ENCODE measurements around the gene ELAVL2. TPM values are rescaled to one million over a fixed set of nuclear protein-coding genes. Genes with fewer than 3 reads are reported as not detected.

Gene ELAVL2
- total RNA-seq, 2 experiments from 2014 or later = not detected

DNA sequence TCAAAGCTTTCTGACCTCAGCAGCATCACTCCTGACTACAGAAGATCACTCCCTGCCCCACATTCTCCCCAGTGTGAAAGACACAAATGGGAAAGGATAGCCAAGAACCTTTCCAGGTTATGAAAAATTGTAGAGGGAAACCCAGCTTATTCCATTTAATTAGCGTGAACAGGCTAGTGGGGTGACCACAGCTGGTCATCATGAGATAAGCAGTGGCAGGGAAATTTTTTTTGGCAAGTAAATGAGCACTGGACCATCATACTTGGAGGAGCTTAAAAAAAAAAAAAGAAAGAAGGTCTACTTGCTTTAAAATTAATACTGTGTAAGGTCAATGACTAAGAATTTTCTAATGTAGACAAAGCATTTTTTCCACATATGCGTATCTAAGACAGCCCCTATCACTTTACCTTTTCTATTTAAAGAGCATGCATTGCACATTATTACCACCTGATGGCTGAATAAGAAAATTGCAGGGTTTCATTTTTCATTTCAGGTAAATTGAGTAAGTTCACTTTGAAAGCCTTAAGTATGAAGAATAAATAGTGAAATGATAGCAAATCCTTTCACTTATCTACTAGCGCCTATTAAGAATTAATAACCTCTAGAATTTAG is 123.6 kb downstream of the ELAVL2 start:
- ATAC-seq (ENCODE audit: poor library complexity) (no peak), DNase-seq (no peak)
- Histone ChIP-seq H3K27me3 (ENCODE audit: control insufficient read depth in 1 of 2, insufficient read depth in 2 of 2, low read length in 2 of 2) (no peaks in the 10 kb centered on the region), H3K4me1 (ENCODE audit: insufficient read depth, low read length) (no peaks in the 10 kb centered on the region), H3K27ac (ENCODE audit: low read depth in 1 of 2, low read length in 2 of 2) (no peak overlapping the region), H3K36me3 (ENCODE audit: insufficient read depth, low read length) (no peaks in the 10 kb centered on the region), H3K4me3 (ENCODE audit: low read length) (no peak overlapping the region), H3K9me3 (ENCODE audit: control insufficient read depth in 1 of 2, insufficient read depth in 1 of 2, low read length in 2 of 2) (no peaks in the 10 kb centered on the region)
- peaks cover 8% of the 10 kb centered on the region for H3K9me3 Mint-ChIP-seq
- no peaks in the 10 kb centered on the region for H3K4me1 Mint-ChIP-seq (ENCODE audit: low read depth)
- TF ChIP-seq, protein P1, sequence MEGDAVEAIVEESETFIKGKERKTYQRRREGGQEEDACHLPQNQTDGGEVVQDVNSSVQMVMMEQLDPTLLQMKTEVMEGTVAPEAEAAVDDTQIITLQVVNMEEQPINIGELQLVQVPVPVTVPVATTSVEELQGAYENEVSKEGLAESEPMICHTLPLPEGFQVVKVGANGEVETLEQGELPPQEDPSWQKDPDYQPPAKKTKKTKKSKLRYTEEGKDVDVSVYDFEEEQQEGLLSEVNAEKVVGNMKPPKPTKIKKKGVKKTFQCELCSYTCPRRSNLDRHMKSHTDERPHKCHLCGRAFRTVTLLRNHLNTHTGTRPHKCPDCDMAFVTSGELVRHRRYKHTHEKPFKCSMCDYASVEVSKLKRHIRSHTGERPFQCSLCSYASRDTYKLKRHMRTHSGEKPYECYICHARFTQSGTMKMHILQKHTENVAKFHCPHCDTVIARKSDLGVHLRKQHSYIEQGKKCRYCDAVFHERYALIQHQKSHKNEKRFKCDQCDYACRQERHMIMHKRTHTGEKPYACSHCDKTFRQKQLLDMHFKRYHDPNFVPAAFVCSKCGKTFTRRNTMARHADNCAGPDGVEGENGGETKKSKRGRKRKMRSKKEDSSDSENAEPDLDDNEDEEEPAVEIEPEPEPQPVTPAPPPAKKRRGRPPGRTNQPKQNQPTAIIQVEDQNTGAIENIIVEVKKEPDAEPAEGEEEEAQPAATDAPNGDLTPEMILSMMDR (IDR thresholded peaks at IDR 0.05) = no peak
- no peak overlapping the region for H3K4me3 Mint-ChIP-seq
- no peak overlapping the region for H3K27ac Mint-ChIP-seq
- ChIA-PET POLR2A (no interaction called here), CTCF (interaction anchor here (2.0 kb wide), 1 partner anchor 8 kb away, joined by 6 read pairs; no protein-coding TSS in a partner anchor)
- intact Hi-C loops (cut with DNase I, micrococcal nuclease) = no loop called here
- no peaks in the 10 kb centered on the region for H3K36me3 Mint-ChIP-seq (ENCODE audit: low read depth)
- no peaks in the 10 kb centered on the region for H3K27me3 Mint-ChIP-seq

DNA sequence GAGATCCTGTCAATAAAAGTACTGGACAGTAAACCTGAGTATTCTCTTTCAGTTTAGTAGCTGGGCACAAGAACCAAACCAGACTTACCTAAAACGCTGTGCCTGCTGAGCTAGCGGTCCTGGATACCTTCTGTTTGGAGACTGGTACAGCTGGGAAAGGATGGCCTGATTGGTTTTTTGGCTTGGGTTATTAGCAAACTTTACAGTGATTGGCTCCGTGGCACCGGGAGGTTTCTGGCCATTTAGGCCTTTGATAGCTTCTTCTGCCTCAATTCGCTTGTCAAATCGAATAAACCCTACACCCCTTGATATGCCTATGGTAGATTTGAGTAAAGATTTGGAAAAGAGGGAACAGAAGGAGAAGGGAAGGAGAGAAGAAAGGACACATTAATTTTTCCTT is 124.7 kb downstream of the ELAVL2 start:
- ChIA-PET POLR2A (no interaction called here), CTCF (interaction anchor here (2.0 kb wide), 1 partner anchor 9 kb away, joined by 6 read pairs; no protein-coding TSS in a partner anchor)
- Mint-ChIP-seq H3K27ac (no peak overlapping the region), H3K9me3 (peaks cover 8% of the 10 kb centered on the region), H3K27me3 (no peaks in the 10 kb centered on the region), H3K4me1 (ENCODE audit: low read depth) (no peaks in the 10 kb centered on the region), H3K36me3 (ENCODE audit: low read depth) (no peaks in the 10 kb centered on the region), H3K4me3 (no peak overlapping the region)
- Histone ChIP-seq H3K27me3 (ENCODE audit: control insufficient read depth in 1 of 2, insufficient read depth in 2 of 2, low read length in 2 of 2) (no peaks in the 10 kb centered on the region), H3K36me3 (ENCODE audit: insufficient read depth, low read length) (no peaks in the 10 kb centered on the region), H3K4me3 (ENCODE audit: low read length) (no peak overlapping the region), H3K27ac (ENCODE audit: low read depth in 1 of 2, low read length in 2 of 2) (no peak overlapping the region), H3K9me3 (ENCODE audit: control insufficient read depth in 1 of 2, insufficient read depth in 1 of 2, low read length in 2 of 2) (no peaks in the 10 kb centered on the region), H3K4me1 (ENCODE audit: insufficient read depth, low read length) (no peaks in the 10 kb centered on the region)
- TF ChIP-seq, protein P1 (IDR thresholded peaks at IDR 0.05) = no peak
- DNase-seq (no peak), ATAC-seq (ENCODE audit: poor library complexity) (no peak)
- intact Hi-C loops (cut with DNase I, micrococcal nuclease) = no loop called here

DNA sequence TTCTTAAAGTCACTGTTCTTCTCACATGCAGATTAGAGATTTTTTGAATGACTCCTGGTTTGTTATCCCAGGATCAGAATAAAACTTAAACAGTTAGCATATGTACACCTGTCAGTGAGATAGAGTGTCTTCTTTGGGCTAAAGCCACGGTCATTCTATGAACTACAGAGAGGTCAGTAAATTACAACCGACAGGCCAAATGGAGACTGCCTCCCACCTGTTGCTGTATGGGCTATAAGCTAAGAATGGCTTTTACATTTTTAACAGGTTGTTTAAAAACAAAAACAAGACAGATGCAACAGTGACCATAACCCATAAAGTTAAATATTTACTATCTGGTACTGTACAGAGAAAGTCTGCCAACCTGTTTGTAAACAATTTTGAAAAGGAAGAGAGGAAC is 125.7 kb downstream of the ELAVL2 start:
- Mint-ChIP-seq H3K27ac (no peak overlapping the region), H3K27me3 (no peaks in the 10 kb centered on the region), H3K36me3 (ENCODE audit: low read depth) (no peaks in the 10 kb centered on the region), H3K9me3 (peaks cover 9% of the 10 kb centered on the region), H3K4me1 (ENCODE audit: low read depth) (no peaks in the 10 kb centered on the region), H3K4me3 (no peak overlapping the region)
- Histone ChIP-seq H3K27ac (ENCODE audit: low read depth in 1 of 2, low read length in 2 of 2) (no peak overlapping the region), H3K27me3 (ENCODE audit: control insufficient read depth in 1 of 2, insufficient read depth in 2 of 2, low read length in 2 of 2) (no peaks in the 10 kb centered on the region), H3K9me3 (ENCODE audit: control insufficient read depth in 1 of 2, insufficient read depth in 1 of 2, low read length in 2 of 2) (no peaks in the 10 kb centered on the region), H3K4me3 (ENCODE audit: low read length) (no peak overlapping the region), H3K36me3 (ENCODE audit: insufficient read depth, low read length) (no peaks in the 10 kb centered on the region), H3K4me1 (ENCODE audit: insufficient read depth, low read length) (no peaks in the 10 kb centered on the region)
- ATAC-seq (ENCODE audit: poor library complexity) (no peak), DNase-seq (no peak)
- POLR2A ChIA-PET = no interaction called here
- TF ChIP-seq, protein P1 (IDR thresholded peaks at IDR 0.05) = no peak
- intact Hi-C loops (cut with DNase I, micrococcal nuclease) = no loop called here
- CTCF ChIA-PET = interaction anchor here (2.0 kb wide), 1 partner anchor 10 kb away, joined by 6 read pairs; no protein-coding TSS in a partner anchor

All from CD4-positive, alpha-beta T cell (primary cell).